Endothelial cell of umbilical vein (primary cell): Measurements from ENCODE around the gene RNF130. TPM values are rescaled to one million over a fixed set of nuclear protein-coding genes. Genes with fewer than 3 reads are reported as not detected.

ENCODE experiments used
- BruUV-seq: library from RNA; stranded (reverse); fragments of 400-500 nt; replicated peaks from 2 replicates; lab custom pipeline; 2021; lab: Mats Ljungman, UMichigan
- CTCF ChIA-PET: fragments of 300-600, 350-600 bp; sonication (Branson Sonifier 250); formaldehyde crosslinking; loops from one replicate; lab custom pipeline; 2021; ENCODE audit warnings: antibody characterized with exemption, inconsistent platforms; lab: Charles Lee
- POLR2A ChIA-PET: fragments of 300-600, 350-600 bp; sonication (Branson Sonifier 250); formaldehyde crosslinking; loops from one replicate; lab custom pipeline; 2021; ENCODE audit warnings: antibody characterized with exemption, inconsistent platforms; lab: Charles Lee
- DNase-seq: peaks from one replicate; pipeline ENCODE4 v3.0.0-alpha.2; 2011; ENCODE audit warnings: low read depth, low spot score
- FAIRE-seq: peaks from 2 replicates; lab custom pipeline; 2011; peaks lifted over from hg19 to GRCh38; lab: Jason Lieb, UNC
- H2AFZ ChIP-seq: 2 replicates; pipeline ENCODE4 v1.6.0; 2012; ENCODE audit warnings: low read depth, low read length, control low read depth, inconsistent platforms
- H3K27ac ChIP-seq: 2 replicates; pipeline ENCODE4 v1.5.1; 2011; ENCODE audit warnings: low read depth, mild to moderate bottlenecking, control low read depth, low read length, moderate library complexity; ENCODE audit not compliant: insufficient read depth
- H3K27me3 ChIP-seq, 2 experiments: 2 replicates each; pipeline versions ENCODE4 v1.6.0 to v1.6.1; 2011; ENCODE audit warnings: low read length in 2 of 2, mixed read lengths in 1 of 2; ENCODE audit not compliant: control insufficient read depth in 2 of 2, insufficient read depth in 2 of 2
- H3K36me3 ChIP-seq, 2 experiments: 2 replicates in 1 of 2; 3 replicates in 1 of 2; pipeline ENCODE4 v1.5.1; 2011; ENCODE audit warnings: low read length in 2 of 2, mild to moderate bottlenecking in 1 of 2, moderate library complexity in 1 of 2; ENCODE audit not compliant: control insufficient read depth in 2 of 2, insufficient read depth in 2 of 2; ENCODE audit errors: extremely low read depth in 1 of 2
- H3K4me1 ChIP-seq: 3 replicates; pipeline ENCODE4 v1.5.1; 2011; ENCODE audit warnings: mild to moderate bottlenecking, low read length; ENCODE audit not compliant: control insufficient read depth, insufficient read depth; ENCODE audit errors: extremely low read depth
- H3K4me2 ChIP-seq: 2 replicates; pipeline ENCODE4 v1.6.1; 2011; ENCODE audit warnings: low read length, control low read depth, mixed read lengths; ENCODE audit not compliant: insufficient read depth
- H3K4me3 ChIP-seq, 3 experiments: fragments of 200-600 bp in 1 of 3; sonication (generic), shearing (Covaris generic) in 1 of 3; replicated peaks in 1 of 3; 2 replicates each; pipeline ENCODE4 v1.5.1; 2011 to 2016; ENCODE audit warnings: control low read depth in 3 of 3, low read length in 3 of 3, mild to moderate bottlenecking in 2 of 3, inconsistent platforms in 1 of 3, low read depth in 1 of 3, moderate library complexity in 1 of 3; ENCODE audit not compliant: insufficient read depth in 1 of 3
- H3K79me2 ChIP-seq: 2 replicates; pipeline ENCODE4 v1.6.0; 2012; ENCODE audit warnings: low read length, inconsistent platforms; ENCODE audit not compliant: control insufficient read depth, insufficient read depth
- H3K9ac ChIP-seq: replicated peaks from 2 replicates; pipeline ENCODE3; 2011; ENCODE audit warnings: low read length, control low read depth; ENCODE audit not compliant: insufficient read depth; ENCODE audit errors: extremely low read depth
- H3K9me1 ChIP-seq: replicated peaks from 3 replicates; pipeline ENCODE4 v1.6.0; 2011; ENCODE audit warnings: mild to moderate bottlenecking, low read length; ENCODE audit not compliant: control insufficient read depth, insufficient read depth; ENCODE audit errors: extremely low read depth
- H3K9me3 ChIP-seq: replicated peaks from 2 replicates; pipeline ENCODE4 v1.5.1; 2012; ENCODE audit warnings: low read length, inconsistent platforms; ENCODE audit not compliant: control insufficient read depth, insufficient read depth
- H4K20me1 ChIP-seq: replicated peaks from 2 replicates; pipeline ENCODE3; 2011; ENCODE audit warnings: mild to moderate bottlenecking, low read length; ENCODE audit not compliant: control insufficient read depth, insufficient read depth; ENCODE audit errors: extremely low read depth
- EZH2 ChIP-seq: IDR thresholded peaks from 2 replicates; pipeline ENCODE4 v1.6.1; 2012; ENCODE audit warnings: borderline replicate concordance, low read depth, mild to moderate bottlenecking, moderate library complexity, low read length, inconsistent platforms; ENCODE audit not compliant: severe bottlenecking
- FOS ChIP-seq: IDR thresholded peaks from 2 replicates; pipeline ENCODE4 v1.6.1; 2011; ENCODE audit warnings: mild to moderate bottlenecking, low read length, moderate library complexity, borderline replicate concordance; ENCODE audit not compliant: insufficient read depth
- GATA2 ChIP-seq: IDR thresholded peaks from 2 replicates; pipeline ENCODE4 v1.7.0; 2011; ENCODE audit warnings: low read depth, mild to moderate bottlenecking, moderate library complexity, mixed read lengths, low read length; ENCODE audit not compliant: insufficient read length, insufficient read depth
- JUN ChIP-seq: IDR thresholded peaks from 2 replicates; pipeline ENCODE4 v1.6.1; 2011; ENCODE audit warnings: borderline replicate concordance, low read depth; ENCODE audit not compliant: insufficient read length, insufficient read depth
- MYC ChIP-seq: IDR thresholded peaks from one replicate; pipeline ENCODE4 v1.6.1; 2011; ENCODE audit warnings: mild to moderate bottlenecking, low read depth, low read length
- POLR2A ChIP-seq: IDR thresholded peaks from 2 replicates; pipeline ENCODE4 v1.6.1; 2012; ENCODE audit warnings: low read depth, mild to moderate bottlenecking, control low read depth, low read length
- POLR2AphosphoS5 ChIP-seq: IDR thresholded peaks from 2 replicates; pipeline ENCODE4 v1.6.1; 2012; ENCODE audit warnings: low read depth, mild to moderate bottlenecking, control low read depth, low read length, moderate library complexity; ENCODE audit not compliant: insufficient read depth
- dilution Hi-C: fragments of 300-500 bp; cut with MboI; formaldehyde crosslinking; loops from one replicate; pipeline ENCODE4 v1.15.0; 2019; ENCODE audit warnings: low sequenced_read_pairs; ENCODE audit not compliant: extremely low pct_ligation_motif_present
- intact Hi-C: fragments of 100-400 bp; cut with micrococcal nuclease; formaldehyde crosslinking; loops from one replicate; pipeline ENCODE4 v1.10.0; 2022
- polyA plus RNA-seq, 4 experiments: library from polyadenylated mRNA; depleted of rRNA in 3 of 4; stranded (reverse) in 3 of 4; unstranded in 1 of 4; fragments of >200 nt; gene quantifications; 2 replicates each; pipeline versions ENCODE4 v1.2.1 to v1.2.3, GENCODE V29; 2011 to 2012; ENCODE audit warnings: missing spikeins in 1 of 4
- total RNA-seq: library from RNA; stranded (reverse); gene quantifications from 2 replicates; pipeline ENCODE4 v1.2.3, GENCODE V29; 2021
- TF ChIP-seq, protein P1 (sequence below): IDR thresholded peaks from 2 replicates; pipeline ENCODE4 v1.6.1; 2011; ENCODE audit not compliant: insufficient read depth, insufficient read length
- TF ChIP-seq, protein P2 (sequence below), 2 donors: IDR thresholded peaks; 1 replicate in 1 of 2; 2 replicates in 1 of 2; pipeline ENCODE4 v1.5.1; 2011; ENCODE audit warnings: low read length in 2 of 2, mild to moderate bottlenecking in 2 of 2, moderate library complexity in 2 of 2, control low read depth in 1 of 2, inconsistent platforms in 1 of 2, low read depth in 1 of 2; ENCODE audit not compliant: insufficient read depth in 1 of 2; ENCODE audit errors: extremely low read depth in 1 of 2

Gene RNF130
- total and polyA plus RNA-seq, 2 donors (not counting 3 experiments of a cell fraction or from before 2014, with no cell fraction given), result 43.0 to 43.1 TPM

DNA sequence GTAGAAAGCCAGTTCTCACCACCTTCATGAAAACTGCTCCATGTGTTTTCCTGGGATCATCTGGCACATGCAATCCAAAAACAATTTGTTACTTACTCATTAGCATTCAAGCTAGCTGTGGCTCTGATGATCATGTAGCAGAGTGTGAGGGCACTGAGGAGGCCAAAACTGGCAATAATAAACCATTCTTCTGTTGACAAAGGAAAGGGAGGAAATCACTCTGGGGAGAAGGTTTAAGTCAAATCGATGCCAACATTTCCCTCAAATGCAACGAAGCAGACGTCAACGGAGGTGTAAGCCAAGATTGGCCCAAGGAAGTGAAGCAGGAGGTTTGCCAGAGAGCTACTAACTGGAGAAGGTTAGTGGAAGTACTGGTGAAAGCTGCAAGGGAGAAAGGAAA is 108.2 kb downstream of the RNF130 start:
- CTCF ChIA-PET, result no interaction called here
- no peaks in the 10 kb centered on the region for H4K20me1 ChIP-seq
- H3K27ac ChIP-seq, result no peak overlapping the region
- H2AFZ ChIP-seq, result no peak overlapping the region
- FAIRE-seq (no peak), DNase-seq (no peak)
- H3K36me3 ChIP-seq, result peaks cover 0 to 9% of the 10 kb centered on the region in 2 experiments
- no peaks in the 10 kb centered on the region for H3K9me3 ChIP-seq
- dilution Hi-C loops (no loop called here), intact Hi-C loops (no loop called here)
- no TSS peak for BruUV-seq
- POLR2A ChIA-PET, result no interaction called here
- TF ChIP-seq, protein P1, sequence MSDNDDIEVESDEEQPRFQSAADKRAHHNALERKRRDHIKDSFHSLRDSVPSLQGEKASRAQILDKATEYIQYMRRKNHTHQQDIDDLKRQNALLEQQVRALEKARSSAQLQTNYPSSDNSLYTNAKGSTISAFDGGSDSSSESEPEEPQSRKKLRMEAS, result no peak
- no peak for TF ChIP-seq POLR2A
- TF ChIP-seq, protein P2, sequence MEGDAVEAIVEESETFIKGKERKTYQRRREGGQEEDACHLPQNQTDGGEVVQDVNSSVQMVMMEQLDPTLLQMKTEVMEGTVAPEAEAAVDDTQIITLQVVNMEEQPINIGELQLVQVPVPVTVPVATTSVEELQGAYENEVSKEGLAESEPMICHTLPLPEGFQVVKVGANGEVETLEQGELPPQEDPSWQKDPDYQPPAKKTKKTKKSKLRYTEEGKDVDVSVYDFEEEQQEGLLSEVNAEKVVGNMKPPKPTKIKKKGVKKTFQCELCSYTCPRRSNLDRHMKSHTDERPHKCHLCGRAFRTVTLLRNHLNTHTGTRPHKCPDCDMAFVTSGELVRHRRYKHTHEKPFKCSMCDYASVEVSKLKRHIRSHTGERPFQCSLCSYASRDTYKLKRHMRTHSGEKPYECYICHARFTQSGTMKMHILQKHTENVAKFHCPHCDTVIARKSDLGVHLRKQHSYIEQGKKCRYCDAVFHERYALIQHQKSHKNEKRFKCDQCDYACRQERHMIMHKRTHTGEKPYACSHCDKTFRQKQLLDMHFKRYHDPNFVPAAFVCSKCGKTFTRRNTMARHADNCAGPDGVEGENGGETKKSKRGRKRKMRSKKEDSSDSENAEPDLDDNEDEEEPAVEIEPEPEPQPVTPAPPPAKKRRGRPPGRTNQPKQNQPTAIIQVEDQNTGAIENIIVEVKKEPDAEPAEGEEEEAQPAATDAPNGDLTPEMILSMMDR (IDR thresholded peaks at IDR 0.05; ENCODE audit: extremely low read depth in 1 of 2, insufficient read depth in 1 of 2, low read depth in 1 of 2, low read length in 2 of 2), result no peak
- no peak for TF ChIP-seq FOS
- no peak for TF ChIP-seq POLR2AphosphoS5
- TF ChIP-seq GATA2, result no peak
- TF ChIP-seq MYC, result no peak
- no peak for TF ChIP-seq JUN
- TF ChIP-seq EZH2, result no peak
- no peak overlapping the region for H3K4me2 ChIP-seq
- H3K9ac ChIP-seq, result no peak overlapping the region
- no peaks in the 10 kb centered on the region for H3K9me1 ChIP-seq
- H3K27me3 ChIP-seq, result no peaks in the 10 kb centered on the region
- no peaks in the 10 kb centered on the region for H3K4me1 ChIP-seq
- no peaks in the 10 kb centered on the region for H3K79me2 ChIP-seq
- H3K4me3 ChIP-seq, result no peak overlapping the region
